H9 (cell line): Measurements from ENCODE around the gene CABP4. TPM values are rescaled to one million over a fixed set of nuclear protein-coding genes. Genes with fewer than 3 reads are reported as not detected.

Source experiments
- DNase-seq: peaks from one replicate; pipeline ENCODE4 v3.0.0-alpha.2; 2017
- H2AFZ ChIP-seq: one replicate; pipeline ENCODE4 v1.6.1; 2013; ENCODE audit warnings: mild to moderate bottlenecking, low read length, control low read depth, moderate library complexity
- H2AK5ac ChIP-seq: 2 replicates; pipeline ENCODE4 v1.6.1; 2013; ENCODE audit warnings: low read length, control low read depth, mixed read lengths; ENCODE audit not compliant: insufficient read length
- H2BK120ac ChIP-seq: one replicate; pipeline ENCODE4 v1.6.1; 2013; ENCODE audit warnings: low read depth, mild to moderate bottlenecking, low read length, control low read depth, inconsistent platforms; ENCODE audit not compliant: poor library complexity, severe bottlenecking
- H2BK12ac ChIP-seq: 2 replicates; pipeline ENCODE4 v1.6.1; 2013; ENCODE audit warnings: low read length, control low read depth, mixed read lengths, low read depth; ENCODE audit not compliant: insufficient read length
- H2BK15ac ChIP-seq: 2 replicates; pipeline ENCODE4 v1.6.1; 2013; ENCODE audit warnings: low read depth, low read length, control low read depth
- H2BK20ac ChIP-seq: one replicate; pipeline ENCODE4 v1.6.1; 2013; ENCODE audit warnings: low read depth, mild to moderate bottlenecking, low read length, control low read depth, inconsistent platforms; ENCODE audit not compliant: poor library complexity, severe bottlenecking
- H2BK5ac ChIP-seq: 2 replicates; pipeline ENCODE4 v1.6.1; 2013; ENCODE audit warnings: low read length, control low read depth, mixed read lengths; ENCODE audit not compliant: insufficient read length
- H3K14ac ChIP-seq: 2 replicates; pipeline ENCODE4 v1.6.1; 2013; ENCODE audit warnings: low read length, control low read depth; ENCODE audit not compliant: insufficient read depth
- H3K18ac ChIP-seq: 2 replicates; pipeline ENCODE4 v1.6.1; 2013; ENCODE audit warnings: low read depth, mild to moderate bottlenecking, mixed read lengths, low read length, control low read depth; ENCODE audit not compliant: insufficient read length
- H3K23ac ChIP-seq: 2 replicates; pipeline ENCODE4 v1.6.1; 2013; ENCODE audit warnings: low read length, control low read depth, mixed read lengths, low read depth; ENCODE audit not compliant: insufficient read length
- H3K23me2 ChIP-seq: 2 replicates; pipeline ENCODE4 v1.6.1; 2013; ENCODE audit warnings: low read depth, mild to moderate bottlenecking, mixed read lengths, low read length, control low read depth; ENCODE audit not compliant: insufficient read length, poor library complexity, severe bottlenecking
- H3K27ac ChIP-seq: 2 replicates; pipeline ENCODE4 v1.5.1; 2013; ENCODE audit warnings: low read length, control low read depth, mixed read lengths, low read depth; ENCODE audit not compliant: insufficient read length
- H3K27me3 ChIP-seq: 2 replicates; pipeline ENCODE4 v1.6.1; 2013; ENCODE audit warnings: low read length, control low read depth, inconsistent platforms; ENCODE audit not compliant: insufficient read depth
- H3K4ac ChIP-seq: 2 replicates; pipeline ENCODE4 v1.6.1; 2013; ENCODE audit warnings: low read depth, mild to moderate bottlenecking, control low read depth, inconsistent platforms, low read length, moderate library complexity
- H3K4me1 ChIP-seq: 2 replicates; pipeline ENCODE4 v1.6.1; 2013; ENCODE audit warnings: low read length, control low read depth, inconsistent platforms; ENCODE audit not compliant: insufficient read depth
- H3K4me2 ChIP-seq: 2 replicates; pipeline ENCODE4 v1.6.1; 2013; ENCODE audit warnings: low read length, control low read depth, mixed read lengths; ENCODE audit not compliant: insufficient read length, insufficient read depth
- H3K56ac ChIP-seq: 2 replicates; pipeline ENCODE4 v1.6.1; 2013; ENCODE audit warnings: low read depth, mild to moderate bottlenecking, mixed read lengths, low read length, control low read depth; ENCODE audit not compliant: insufficient read length
- H3K79me1 ChIP-seq: 2 replicates; pipeline ENCODE4 v1.6.1; 2013; ENCODE audit warnings: low read depth, mild to moderate bottlenecking, moderate library complexity, low read length, control low read depth, inconsistent platforms; ENCODE audit not compliant: insufficient read depth, poor library complexity, severe bottlenecking
- H3K79me2 ChIP-seq: 2 replicates; pipeline ENCODE4 v1.6.1; 2013; ENCODE audit warnings: low read length, control low read depth, inconsistent platforms; ENCODE audit not compliant: insufficient read depth
- H3K9ac ChIP-seq: 2 replicates; pipeline ENCODE4 v1.6.1; 2013; ENCODE audit warnings: low read length, control low read depth, mixed read lengths; ENCODE audit not compliant: insufficient read length; ENCODE audit errors: extremely low read depth
- H3K9me3 ChIP-seq: one replicate; pipeline ENCODE4 v1.6.1; 2013; ENCODE audit warnings: low read depth, low read length, inconsistent platforms; ENCODE audit not compliant: control insufficient read depth
- H3T11ph ChIP-seq: one replicate; pipeline ENCODE4 v1.6.1; 2013; ENCODE audit warnings: mild to moderate bottlenecking, low read length, control low read depth, inconsistent platforms
- H4K20me1 ChIP-seq: one replicate; pipeline ENCODE4 v1.6.1; 2013; ENCODE audit not compliant: control insufficient read depth, insufficient read length, insufficient read depth
- H4K5ac ChIP-seq: 2 replicates; pipeline ENCODE4 v1.6.1; 2013; ENCODE audit warnings: low read depth, mild to moderate bottlenecking, mixed read lengths, low read length, control low read depth; ENCODE audit not compliant: insufficient read length
- H4K8ac ChIP-seq: replicated peaks from 2 replicates; pipeline ENCODE4 v1.6.1; 2013; ENCODE audit warnings: low read length, control low read depth, mixed read lengths, low read depth; ENCODE audit not compliant: insufficient read length
- H4K91ac ChIP-seq: 2 replicates; pipeline ENCODE4 v1.6.1; 2013; ENCODE audit warnings: low read depth, mild to moderate bottlenecking, moderate library complexity, mixed read lengths, low read length, control low read depth; ENCODE audit not compliant: insufficient read length
- H3K27ac Mint-ChIP-seq, 3 experiments: 2 replicates in 2 of 3; 3 replicates in 1 of 3; pipeline ENCODE4 v1.8.0; 2020 to 2021; ENCODE audit warnings: mixed read lengths in 3 of 3, mild to moderate bottlenecking in 1 of 3, moderate library complexity in 1 of 3
- H3K27me3 Mint-ChIP-seq: 2 replicates; pipeline ENCODE4 v1.8.0; 2021; ENCODE audit warnings: low read depth, mild to moderate bottlenecking, moderate library complexity, mixed read lengths
- H3K36me3 Mint-ChIP-seq, 3 experiments: 2 replicates in 2 of 3; 3 replicates in 1 of 3; pipeline ENCODE4 v1.8.0; 2020 to 2021; ENCODE audit warnings: low read depth in 3 of 3, mixed read lengths in 3 of 3; ENCODE audit not compliant: insufficient read depth in 1 of 3
- H3K4me1 Mint-ChIP-seq, 2 experiments: 2 replicates each; pipeline ENCODE4 v1.8.0; 2020; ENCODE audit warnings: mixed read lengths in 2 of 2
- H3K4me3 Mint-ChIP-seq, 2 experiments: 2 replicates in 1 of 2; 3 replicates in 1 of 2; pipeline ENCODE4 v1.8.0; 2020 to 2021; ENCODE audit warnings: mild to moderate bottlenecking in 2 of 2, mixed read lengths in 2 of 2, moderate library complexity in 1 of 2
- H3K9me3 Mint-ChIP-seq, 2 experiments: 2 replicates in 1 of 2; 3 replicates in 1 of 2; pipeline ENCODE4 v1.8.0; 2020; ENCODE audit warnings: mild to moderate bottlenecking in 2 of 2, mixed read lengths in 2 of 2, moderate library complexity in 1 of 2
- WGBS: extraction: QIAGEN DNeasy Blood & Tissue Kit; methylation state at CpG from one replicate; pipeline ENCODE4 v1.1.7; 2013; ENCODE audit warnings: missing lambda C conversion rate, low lambda C conversion rate, mixed read lengths; ENCODE audit not compliant: insufficient read length; ENCODE audit errors: extremely low coverage; 5-methylcytosine and 5-hydroxymethylcytosine counted together
- total RNA-seq: library from RNA; stranded (reverse); gene quantifications from 2 replicates; pipeline ENCODE4 v1.2.1, GENCODE V29; 2021
- TF ChIP-seq, protein P1 (sequence below): fragments of 200-600 bp; sonication (generic); conservative IDR thresholded peaks from 3 replicates; pipeline ENCODE4 v1.8.0; 2021; ENCODE audit warnings: antibody characterized with exemption, mild to moderate bottlenecking

CABP4 gene
- total RNA-seq, 1 experiment from 2014 or later: not detected

DNA sequence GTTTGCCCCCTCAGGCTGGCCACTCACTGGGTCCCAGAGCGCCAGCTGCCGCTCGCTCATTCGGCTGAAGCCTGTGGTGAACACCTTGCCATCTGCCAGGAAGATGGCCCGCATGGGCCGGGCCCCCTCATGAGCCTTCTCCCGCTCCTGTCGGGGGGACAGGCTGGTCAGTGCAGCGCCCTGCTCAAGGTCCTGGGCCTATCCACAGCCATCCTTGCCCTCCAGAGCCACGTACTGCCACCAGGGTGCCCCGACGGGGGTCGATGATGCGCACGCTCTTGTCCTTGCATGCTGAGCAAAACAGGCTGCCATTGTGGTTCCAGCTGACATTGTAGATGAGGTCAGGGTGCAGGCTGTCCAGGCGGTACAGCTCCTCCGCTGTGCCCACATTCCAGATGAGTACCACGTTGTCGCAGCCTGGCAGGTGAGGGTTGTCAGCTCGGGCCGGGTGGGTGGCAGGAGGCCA lies 14.0 kb upstream of the CABP4 start:
- Histone ChIP-seq H2BK12ac (no peak overlapping the region), H4K5ac (no peak overlapping the region), H3K56ac (no peak overlapping the region), H3K18ac (no peak overlapping the region), H3T11ph (no peak overlapping the region), H3K4me1 (no peaks in the 10 kb centered on the region; the same call in 1 of the 2 replicates), H3K23ac (no peak overlapping the region), H3K23me2 (peaks cover 4% of the 10 kb centered on the region), H3K9ac (no peak overlapping the region), H2BK120ac (no peak overlapping the region), H4K8ac (no peak overlapping the region), H3K4ac (no peak overlapping the region), H2BK5ac (no peak overlapping the region), H2AFZ (no peak overlapping the region), H4K20me1 (no peaks in the 10 kb centered on the region), H2BK15ac (no peak overlapping the region), H3K9me3 (no peaks in the 10 kb centered on the region), H3K79me2 (no peaks in the 10 kb centered on the region), H2AK5ac (no peak overlapping the region), H4K91ac (no peak overlapping the region), H2BK20ac (no peak overlapping the region), H3K27ac (no peak overlapping the region), H3K4me2 (no peak overlapping the region), H3K27me3 (no peaks in the 10 kb centered on the region), H3K14ac (no peak overlapping the region), H3K79me1 (no peaks in the 10 kb centered on the region)
- WGBS: no CpG with 5 or more reads among the region's 21 CpGs
- H3K4me3 Mint-ChIP-seq: no peak overlapping the region
- H3K4me1 Mint-ChIP-seq: peaks cover 4 to 16% of the 10 kb centered on the region in 2 experiments
- TF ChIP-seq, protein P1, sequence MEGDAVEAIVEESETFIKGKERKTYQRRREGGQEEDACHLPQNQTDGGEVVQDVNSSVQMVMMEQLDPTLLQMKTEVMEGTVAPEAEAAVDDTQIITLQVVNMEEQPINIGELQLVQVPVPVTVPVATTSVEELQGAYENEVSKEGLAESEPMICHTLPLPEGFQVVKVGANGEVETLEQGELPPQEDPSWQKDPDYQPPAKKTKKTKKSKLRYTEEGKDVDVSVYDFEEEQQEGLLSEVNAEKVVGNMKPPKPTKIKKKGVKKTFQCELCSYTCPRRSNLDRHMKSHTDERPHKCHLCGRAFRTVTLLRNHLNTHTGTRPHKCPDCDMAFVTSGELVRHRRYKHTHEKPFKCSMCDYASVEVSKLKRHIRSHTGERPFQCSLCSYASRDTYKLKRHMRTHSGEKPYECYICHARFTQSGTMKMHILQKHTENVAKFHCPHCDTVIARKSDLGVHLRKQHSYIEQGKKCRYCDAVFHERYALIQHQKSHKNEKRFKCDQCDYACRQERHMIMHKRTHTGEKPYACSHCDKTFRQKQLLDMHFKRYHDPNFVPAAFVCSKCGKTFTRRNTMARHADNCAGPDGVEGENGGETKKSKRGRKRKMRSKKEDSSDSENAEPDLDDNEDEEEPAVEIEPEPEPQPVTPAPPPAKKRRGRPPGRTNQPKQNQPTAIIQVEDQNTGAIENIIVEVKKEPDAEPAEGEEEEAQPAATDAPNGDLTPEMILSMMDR: no peak
- peaks cover 3% of the 10 kb centered on the region; the same call in 1 of the 2 replicates for H3K27me3 Mint-ChIP-seq
- H3K36me3 Mint-ChIP-seq: peaks cover 10 to 34% (median 28%) of the 10 kb centered on the region in 3 experiments; a peak in 5 of 7 replicates
- H3K27ac Mint-ChIP-seq: no peak overlapping the region
- no peak for DNase-seq
- no peaks in the 10 kb centered on the region for H3K9me3 Mint-ChIP-seq
